Measurements from ENCODE around the gene DNAJC5. TPM values are rescaled to one million over a fixed set of nuclear protein-coding genes. Genes with fewer than 3 reads are reported as not detected.

Gene DNAJC5
- total and polyA plus RNA-seq, 9 of the 15 experiments (the other 6 are each of a cell fraction or from before 2014, with no cell fraction given): 0.95 to 42.8 (median 23.4) TPM

DNA sequence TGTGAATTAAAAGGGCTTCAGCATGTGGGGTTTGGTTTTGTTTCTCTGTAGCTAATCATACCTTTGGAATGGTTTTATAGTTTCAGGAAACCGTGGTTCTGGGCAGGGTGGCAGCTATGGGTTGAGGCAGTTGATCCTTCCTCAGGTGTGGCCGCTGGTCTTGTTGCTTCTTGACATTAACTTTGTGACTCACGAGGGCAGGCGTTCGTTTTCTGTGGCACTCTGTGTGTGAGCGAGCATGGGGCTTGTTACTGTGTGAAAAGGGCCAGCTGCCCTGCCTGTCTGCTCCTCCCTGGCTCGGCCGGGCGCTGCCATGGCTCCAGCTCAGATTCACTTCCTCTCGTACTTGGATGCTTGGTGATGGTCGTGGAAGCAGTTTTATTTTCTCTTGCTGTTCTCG lies 16.2 kb downstream of the DNAJC5 start:
- POLR2A ChIA-PET: no interaction called here
- peak overlapping the region in 1 of 2 experiments; percentile 84; a peak in 2 of 4 replicates for H3K9ac ChIP-seq (ENCODE audit: insufficient read depth in 1 of 2, low read depth in 2 of 2, low read length in 2 of 2)
- WGBS (ENCODE audit: insufficient coverage, low coverage, missing lambda C conversion rate): 86% methylated on average over 12 of the region's 12 CpGs
- CTCF ChIA-PET (ENCODE audit: low intra/inter-chr PET ratio): no interaction called here
- H4K20me1 ChIP-seq (replicated peaks; ENCODE audit: control insufficient read depth, insufficient read depth, low read length): no peaks in the 10 kb centered on the region
- no peak overlapping the region for H3K4me3 ChIP-seq
- TF ChIP-seq SMAD1 (IDR thresholded peaks at IDR 0.05; ENCODE audit: low read depth, low read length, partially characterized antibody): no peak
- TF ChIP-seq CCNT2 (IDR thresholded peaks at IDR 0.05; ENCODE audit: borderline replicate concordance, extremely low read depth, insufficient read length, low read depth, low read length): no peak
- TF ChIP-seq, protein P1, sequence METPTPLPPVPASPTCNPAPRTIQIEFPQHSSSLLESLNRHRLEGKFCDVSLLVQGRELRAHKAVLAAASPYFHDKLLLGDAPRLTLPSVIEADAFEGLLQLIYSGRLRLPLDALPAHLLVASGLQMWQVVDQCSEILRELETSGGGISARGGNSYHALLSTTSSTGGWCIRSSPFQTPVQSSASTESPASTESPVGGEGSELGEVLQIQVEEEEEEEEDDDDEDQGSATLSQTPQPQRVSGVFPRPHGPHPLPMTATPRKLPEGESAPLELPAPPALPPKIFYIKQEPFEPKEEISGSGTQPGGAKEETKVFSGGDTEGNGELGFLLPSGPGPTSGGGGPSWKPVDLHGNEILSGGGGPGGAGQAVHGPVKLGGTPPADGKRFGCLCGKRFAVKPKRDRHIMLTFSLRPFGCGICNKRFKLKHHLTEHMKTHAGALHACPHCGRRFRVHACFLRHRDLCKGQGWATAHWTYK (CRISPR knock-in tag; IDR thresholded peaks at IDR 0.05): no peak
- no peak for TF ChIP-seq ZNF778 (CRISPR knock-in tag; IDR thresholded peaks at IDR 0.05)
- TF ChIP-seq ZNF311 (CRISPR knock-in tag; IDR thresholded peaks at IDR 0.05): no peak
- TF ChIP-seq NFIX (CRISPR knock-in tag; IDR thresholded peaks at IDR 0.05; ENCODE audit: low read depth): no peak
- no peak for TF ChIP-seq ZKSCAN1 (IDR thresholded peaks at IDR 0.05; ENCODE audit: low read depth, low read length)
- DNase-seq (ENCODE audit: extremely low read depth in 1 of 4, low spot score in 3 of 4) (no peak), ATAC-seq (no peak), FAIRE-seq (no peak)
- H3K27me3 ChIP-seq (ENCODE audit: control insufficient read depth in 2 of 2, insufficient read depth in 2 of 2, low read length in 2 of 2): no peaks in the 10 kb centered on the region
- no peak overlapping the region for H2AFZ ChIP-seq (ENCODE audit: low read depth, low read length)
- H3K4me1 ChIP-seq (replicated peaks in 1 of 2; ENCODE audit: control insufficient read depth in 2 of 2, insufficient read depth in 2 of 2, low read length in 2 of 2): peaks cover 0 to 18% of the 10 kb centered on the region in 2 experiments; a peak in 2 of 5 replicates
- in situ Hi-C loops (cut with MboI): no loop called here
- H3K4me2 ChIP-seq (ENCODE audit: insufficient read depth, low read length): no peak overlapping the region
- peaks cover 92% of the 10 kb centered on the region for H3K79me2 ChIP-seq (ENCODE audit: control insufficient read depth, insufficient read depth, low read length)
- H3K27ac ChIP-seq (ENCODE audit: extremely low read depth, low read depth, low read length): no peak overlapping the region
- BruUV-seq (replicated peaks): no TSS peak
- intact Hi-C loops (cut with micrococcal nuclease): no loop called here
- H3K9me3 ChIP-seq (replicated peaks; ENCODE audit: control insufficient read depth, insufficient read depth, low read depth, low read length): peaks cover 3% of the 10 kb centered on the region; the same call in 1 of the 2 replicates
- H3K36me3 ChIP-seq (ENCODE audit: control insufficient read depth, insufficient read depth, low read length): peaks cover 21% of the 10 kb centered on the region; the same call in 2 of the 3 replicates
- H3K9me1 ChIP-seq (ENCODE audit: control insufficient read depth, insufficient read depth, low read length): no peaks in the 10 kb centered on the region
